Measurements from ENCODE around the gene NCR3LG1. TPM values are rescaled to one million over a fixed set of nuclear protein-coding genes. Genes with fewer than 3 reads are reported as not detected.

The NCR3LG1 gene
- total RNA-seq, 4 donors from 2014 or later: 4.6 to 6.5 (median 5.3) TPM

GRCh38 chr11:17378655-17379054 is 27.1 kb downstream of the NCR3LG1 start:
- 59 to 63% methylated on average over 2 of the region's 2 CpGs for WGBS, 2 donors
- no peak for DNase-seq (ENCODE audit: low spot score in 2 of 2)
- intact Hi-C loops (cut with DNase I; ENCODE audit: low total_unique reads): no loop called here
- TF ChIP-seq POLR2A (IDR thresholded peaks at IDR 0.05): no peak
- TF ChIP-seq CTCF (IDR thresholded peaks at IDR 0.05): no peak
- no peak overlapping the region for H3K4me3 ChIP-seq (ENCODE audit: low read depth, poor library complexity, severe bottlenecking)

GRCh38 chr11:17379383-17380180 is 28.0 kb downstream of the NCR3LG1 start:
- WGBS, 2 donors: 73 to 79% methylated on average over 7 of the region's 7 CpGs
- no peak overlapping the region for H3K4me3 ChIP-seq (ENCODE audit: low read depth, poor library complexity, severe bottlenecking)
- no peak for DNase-seq (ENCODE audit: low spot score in 2 of 2)
- intact Hi-C loops (cut with DNase I; ENCODE audit: low total_unique reads): loop anchor here (10.0 kb wide), 1 partner anchor 155 kb away; no protein-coding TSS in a partner anchor
- TF ChIP-seq CTCF (IDR thresholded peaks at IDR 0.05) (no peak), POLR2A (IDR thresholded peaks at IDR 0.05) (no peak)

- intact Hi-C loops (cut with DNase I; ENCODE audit: low total_unique reads): loop anchor here (10.0 kb wide), 1 partner anchor 156 kb away; no protein-coding TSS in a partner anchor
- 78 to 83% methylated on average over 4 of the region's 4 CpGs for WGBS, 2 donors
- TF ChIP-seq POLR2A (IDR thresholded peaks at IDR 0.05) (no peak), CTCF (IDR thresholded peaks at IDR 0.05) (no peak)
- no peak overlapping the region for H3K4me3 ChIP-seq (ENCODE audit: low read depth, poor library complexity, severe bottlenecking)
- DNase-seq (ENCODE audit: low spot score in 2 of 2): no peak
Measured at GRCh38 chr11:17381156-17381555, 29.6 kb downstream of the NCR3LG1 start.

GRCh38 chr11:17382046-17382728 is 30.6 kb downstream of the NCR3LG1 start:
- 69 to 74% methylated on average over 8 of the region's 8 CpGs for WGBS, 2 donors

GRCh38 chr11:17383461-17383860 is 31.9 kb downstream of the NCR3LG1 start:
- no peak overlapping the region for H3K4me3 ChIP-seq (ENCODE audit: low read depth, poor library complexity, severe bottlenecking)
- DNase-seq (ENCODE audit: low spot score in 2 of 2): no peak
- WGBS, 2 donors: 86 to 100% methylated on average over 1 of the region's 1 CpG
- intact Hi-C loops (cut with DNase I; ENCODE audit: low total_unique reads): loop anchor here (10.0 kb wide), 1 partner anchor 159 kb away; no protein-coding TSS in a partner anchor
- TF ChIP-seq CTCF (IDR thresholded peaks at IDR 0.05) (no peak), POLR2A (IDR thresholded peaks at IDR 0.05) (no peak)

More at GRCh38 chr11:17382046-17382728, 30.6 kb downstream of the NCR3LG1 start:
- DNase-seq (ENCODE audit: low spot score in 2 of 2): no peak
- no peak for TF ChIP-seq CTCF (IDR thresholded peaks at IDR 0.05)
- intact Hi-C loops (cut with DNase I; ENCODE audit: low total_unique reads): loop anchor here (10.0 kb wide), 1 partner anchor 157 kb away; no protein-coding TSS in a partner anchor
- H3K4me3 ChIP-seq (ENCODE audit: low read depth, poor library complexity, severe bottlenecking): no peak overlapping the region
